M059J (cell line): Measurements from ENCODE around the gene ACADVL. TPM values are rescaled to one million over a fixed set of nuclear protein-coding genes. Genes with fewer than 3 reads are reported as not detected.

Experiments
- DNase-seq: peaks from one replicate; pipeline ENCODE4 v3.0.0-alpha.2; 2012; ENCODE audit warnings: low read depth
- total RNA-seq: library from RNA; depleted of rRNA; stranded (reverse); fragments of >200 nt; shearing (Covaris generic); gene quantifications from 2 replicates; pipeline ENCODE4 v1.2.3, GENCODE V29; 2014

ACADVL gene
- total RNA-seq, 1 experiment from 2014 or later, result 491 TPM

DNA sequence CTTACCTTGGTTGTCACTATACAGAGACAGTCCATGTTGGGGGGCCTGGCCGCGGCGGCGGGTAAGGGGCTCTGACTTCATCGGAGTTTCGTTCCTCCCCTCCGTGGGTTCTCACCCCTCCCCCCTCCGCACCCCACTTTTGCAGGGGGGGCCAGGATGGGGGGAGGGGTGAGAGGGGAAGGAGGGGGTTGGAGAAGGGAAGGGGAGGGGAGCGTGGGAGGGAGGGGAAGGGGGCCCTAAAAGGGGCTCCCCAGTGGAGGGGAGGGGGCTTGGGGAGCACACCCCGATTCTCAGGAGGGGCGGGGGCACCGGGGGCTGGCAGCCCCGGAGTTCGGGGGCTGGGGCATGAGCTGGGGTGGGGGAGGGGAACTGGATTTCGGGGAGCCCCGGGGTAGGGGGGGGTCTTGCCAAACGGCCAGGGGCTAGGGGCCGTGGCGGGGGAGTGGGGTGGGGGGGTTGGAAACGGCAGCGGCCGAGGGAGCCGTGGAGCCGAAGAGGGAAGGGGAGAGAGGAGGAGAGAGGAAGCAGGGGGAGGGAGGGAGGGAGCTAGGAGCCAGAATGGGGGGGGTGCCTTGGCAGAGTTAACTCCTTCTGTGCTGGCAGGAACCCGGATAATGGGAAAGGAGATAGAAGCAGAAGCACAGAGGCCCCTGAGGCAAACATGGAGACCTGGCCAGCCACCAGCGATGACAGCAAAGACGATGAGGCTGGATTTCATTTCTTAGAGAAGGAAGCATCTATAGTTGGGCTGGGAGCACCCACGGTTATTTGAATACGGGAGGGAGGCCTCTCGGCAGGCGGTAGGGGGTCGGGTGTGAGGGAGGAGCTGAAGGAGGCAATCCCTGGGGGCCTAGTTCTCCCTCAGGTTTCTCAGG is 2.4 kb upstream of the ACADVL start:
- peak; percentile 54 for DNase-seq

- DNase-seq, result no peak
Observed at GRCh38 chr17:7218166-7218565, 1.6 kb upstream of the ACADVL start.

DNA sequence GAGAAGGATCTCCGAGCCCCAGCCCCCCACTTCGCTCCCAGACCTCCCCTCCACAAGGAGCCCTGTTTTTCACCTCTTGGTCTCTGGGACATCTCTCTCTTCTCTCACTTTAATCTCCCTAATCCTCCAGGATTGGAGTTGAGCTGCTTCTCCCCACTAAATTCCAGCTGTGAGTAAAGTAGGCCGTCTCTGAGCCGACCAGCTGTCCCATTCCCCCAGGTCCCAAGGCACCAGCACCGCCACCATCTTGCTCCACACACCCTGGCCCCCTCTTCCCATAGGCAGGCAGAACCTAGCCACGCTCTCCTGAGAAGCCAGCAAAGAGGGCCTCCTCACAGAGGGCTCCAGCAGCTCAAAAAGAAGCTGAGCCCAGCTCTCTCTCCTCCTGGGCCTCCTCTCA is 980 bp upstream of the ACADVL start:
- no peak for DNase-seq

GRCh38 chr17:7219229-7219811 is 418 bp upstream of the ACADVL start:
- no peak for DNase-seq

- DNase-seq, result peak; percentile 64
Observed at GRCh38 chr17:7220593-7221277, 997 bp downstream of the ACADVL start.

DNA sequence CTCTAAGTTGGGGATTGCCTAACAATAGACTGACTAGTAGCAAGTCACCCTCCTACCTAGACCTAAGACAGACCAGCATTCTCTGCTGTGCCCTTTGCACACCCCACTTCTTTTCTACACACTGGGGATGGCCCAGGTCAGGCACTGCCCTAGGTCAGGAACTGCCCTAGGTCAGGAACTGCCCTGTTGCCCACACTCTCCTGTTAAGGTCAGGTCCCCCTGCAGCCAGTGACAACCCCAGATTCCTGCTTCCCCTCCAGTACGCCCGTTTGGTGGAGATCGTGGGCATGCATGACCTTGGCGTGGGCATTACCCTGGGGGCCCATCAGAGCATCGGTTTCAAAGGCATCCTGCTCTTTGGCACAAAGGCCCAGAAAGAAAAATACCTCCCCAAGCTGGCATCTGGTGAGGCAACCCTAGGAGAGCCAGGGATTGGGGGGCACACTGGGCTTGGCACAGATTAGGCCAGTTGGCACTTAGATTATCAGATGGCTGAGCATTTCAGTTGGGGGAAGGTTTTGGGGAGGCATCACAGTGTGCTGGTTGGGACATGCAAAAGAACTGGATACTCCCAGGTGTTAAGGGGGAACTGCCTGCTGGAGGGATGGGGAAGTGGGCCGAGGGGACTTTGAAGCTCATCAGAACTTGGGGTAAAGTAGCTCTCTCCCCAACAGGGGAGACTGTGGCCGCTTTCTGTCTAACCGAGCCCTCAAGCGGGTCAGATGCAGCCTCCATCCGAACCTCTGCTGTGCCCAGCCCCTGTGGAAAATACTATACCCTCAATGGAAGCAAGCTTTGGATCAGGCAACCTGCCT is 1.7 kb downstream of the ACADVL start:
- no peak for DNase-seq

GRCh38 chr17:7222093-7222971 is 2.6 kb downstream of the ACADVL start:
- DNase-seq, result no peak

DNA sequence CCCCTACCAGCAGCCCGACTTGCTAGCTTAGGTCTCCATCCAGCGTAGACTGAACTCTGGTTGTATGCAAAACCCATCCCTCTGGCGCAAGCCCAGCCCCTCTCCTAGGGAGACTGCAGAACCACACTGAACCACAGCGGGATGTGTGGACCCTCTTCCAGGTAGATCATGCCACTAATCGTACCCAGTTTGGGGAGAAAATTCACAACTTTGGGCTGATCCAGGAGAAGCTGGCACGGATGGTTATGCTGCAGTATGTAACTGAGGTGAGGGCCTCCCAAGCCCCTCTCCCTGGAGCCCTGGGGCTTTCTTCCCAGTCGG is 3.2 kb downstream of the ACADVL start:
- no peak for DNase-seq

- DNase-seq, result no peak
Observed at GRCh38 chr17:7223375-7223774, 3.6 kb downstream of the ACADVL start.

DNA sequence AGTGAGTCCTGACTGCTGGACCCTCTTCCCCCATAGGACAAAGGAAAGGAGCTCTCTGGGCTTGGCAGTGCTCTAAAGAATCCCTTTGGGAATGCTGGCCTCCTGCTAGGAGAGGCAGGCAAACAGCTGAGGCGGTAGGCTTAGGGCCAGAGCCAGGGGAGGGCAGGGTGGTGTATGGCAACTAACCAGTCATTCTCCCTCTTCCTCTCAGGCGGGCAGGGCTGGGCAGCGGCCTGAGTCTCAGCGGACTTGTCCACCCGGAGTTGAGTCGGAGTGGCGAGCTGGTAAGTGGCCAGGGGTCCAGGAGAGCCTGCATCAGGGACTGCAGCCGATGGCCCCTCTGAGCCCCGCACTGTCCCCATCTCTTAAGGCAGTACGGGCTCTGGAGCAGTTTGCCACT is 4.4 kb downstream of the ACADVL start:
- DNase-seq, result no peak

DNA sequence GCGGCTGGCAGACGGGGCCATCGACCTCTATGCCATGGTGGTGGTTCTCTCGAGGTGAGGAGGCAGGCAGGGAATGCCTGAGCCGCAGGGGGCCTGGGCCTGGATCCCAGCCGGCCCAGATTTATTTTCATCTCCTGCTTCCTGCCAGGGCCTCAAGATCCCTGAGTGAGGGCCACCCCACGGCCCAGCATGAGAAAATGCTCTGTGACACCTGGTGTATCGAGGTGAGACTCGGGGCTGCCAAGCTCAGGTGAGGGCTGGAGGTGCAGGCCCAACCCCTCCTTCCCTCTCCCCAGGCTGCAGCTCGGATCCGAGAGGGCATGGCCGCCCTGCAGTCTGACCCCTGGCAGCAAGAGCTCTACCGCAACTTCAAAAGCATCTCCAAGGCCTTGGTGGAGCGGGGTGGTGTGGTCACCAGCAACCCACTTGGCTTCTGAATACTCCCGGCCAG is 4.9 kb downstream of the ACADVL start:
- no peak for DNase-seq

DNA sequence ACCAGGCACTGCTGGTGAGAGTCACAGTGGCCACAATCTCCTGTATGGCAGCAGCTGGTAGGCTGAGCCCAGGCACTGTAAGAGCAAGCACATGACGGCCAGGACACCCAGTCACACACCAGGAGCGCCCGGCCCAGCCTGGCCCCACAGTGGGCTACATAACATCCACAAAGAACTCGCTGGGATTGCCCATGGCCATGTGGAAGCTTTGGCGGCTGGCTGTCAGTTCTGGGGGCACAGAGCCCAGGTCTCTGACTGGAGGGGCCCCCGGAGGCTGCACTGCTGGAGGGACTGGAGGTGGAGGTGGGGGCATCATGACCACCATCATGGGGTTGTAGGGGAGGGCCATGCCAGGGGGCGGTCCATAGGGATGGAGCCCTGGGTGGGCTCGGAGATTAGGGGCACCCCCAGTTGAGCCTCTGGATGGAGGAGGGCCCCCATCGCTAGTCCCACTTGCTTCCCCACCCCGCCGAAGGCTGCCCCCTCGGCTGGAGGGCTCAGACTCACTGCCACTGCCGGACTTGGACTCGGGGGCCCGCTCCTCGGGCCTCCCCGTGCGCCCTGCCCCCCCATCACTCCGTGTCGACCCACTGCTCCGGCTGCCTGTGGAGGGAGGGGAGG is 6.1 kb downstream of the ACADVL start:
- DNase-seq, result no peak

DNA sequence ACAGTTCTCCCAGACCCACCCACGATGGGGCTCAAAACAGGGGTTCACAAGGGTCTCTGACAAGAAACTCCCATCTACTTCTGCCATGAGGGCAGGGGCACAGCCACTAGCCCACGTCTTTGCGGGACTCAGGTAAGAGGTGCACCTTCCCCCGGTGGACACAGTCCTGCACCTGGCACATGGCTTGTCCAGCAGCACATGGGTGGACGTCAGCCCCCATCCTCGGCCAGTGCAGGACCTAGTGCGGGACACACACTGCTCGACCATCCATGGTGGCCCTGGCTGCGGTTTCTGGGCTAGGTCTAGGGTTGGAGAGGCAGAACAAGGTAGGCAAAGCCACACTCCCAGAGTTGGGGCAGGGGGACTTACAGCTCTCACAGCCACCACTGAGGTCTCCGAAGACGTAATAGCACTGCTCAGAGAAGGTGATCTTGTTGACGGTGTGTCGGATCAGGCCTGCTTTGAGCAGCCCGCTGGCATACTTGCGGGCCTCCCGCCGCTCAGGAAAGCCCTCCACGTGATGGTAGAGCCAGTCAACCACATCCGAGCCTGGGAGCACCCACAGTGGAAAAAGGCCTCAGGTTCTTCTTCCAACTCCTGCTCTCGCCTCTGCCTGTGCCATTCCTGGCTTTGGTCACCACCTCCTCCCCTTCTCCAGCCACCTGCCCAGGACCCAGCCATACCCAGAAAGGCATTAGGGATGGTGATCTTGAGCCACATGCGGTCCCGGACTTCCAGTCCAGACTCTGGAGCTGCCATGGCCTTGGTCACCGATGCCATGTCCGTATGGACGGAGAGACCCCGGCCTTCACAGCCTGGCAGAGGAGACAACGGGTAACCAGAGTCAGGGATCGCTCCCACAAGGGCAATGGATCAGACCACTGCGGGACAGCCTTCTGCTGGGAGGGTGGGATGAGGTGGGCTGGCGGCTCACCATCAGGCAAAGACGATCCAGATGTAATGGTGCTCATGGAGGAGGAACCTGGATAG is 7.3 kb downstream of the ACADVL start:
- no peak for DNase-seq

DNA sequence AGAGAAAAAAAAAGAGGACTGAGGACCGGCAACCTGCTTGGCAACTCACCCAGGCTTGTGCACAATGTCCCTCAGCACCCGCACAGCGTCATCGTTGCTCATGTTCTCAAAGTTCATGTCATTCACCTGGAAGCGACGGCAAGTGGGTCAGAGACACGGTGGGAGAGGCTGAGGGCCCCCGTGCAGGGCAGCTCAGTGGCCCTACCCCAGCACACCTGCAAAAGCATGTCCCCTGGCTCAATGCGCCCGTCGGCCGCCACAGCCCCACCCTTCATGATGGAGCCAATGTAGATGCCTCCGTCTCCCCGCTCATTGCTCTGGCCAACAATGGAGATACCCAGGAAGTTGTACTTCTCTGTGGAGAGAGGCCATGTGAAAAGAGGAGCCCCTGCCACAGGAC is 9.2 kb downstream of the ACADVL start:
- no peak for DNase-seq

- no peak for DNase-seq
Observed at GRCh38 chr17:7229504-7229903, 9.8 kb downstream of the ACADVL start.

DNA sequence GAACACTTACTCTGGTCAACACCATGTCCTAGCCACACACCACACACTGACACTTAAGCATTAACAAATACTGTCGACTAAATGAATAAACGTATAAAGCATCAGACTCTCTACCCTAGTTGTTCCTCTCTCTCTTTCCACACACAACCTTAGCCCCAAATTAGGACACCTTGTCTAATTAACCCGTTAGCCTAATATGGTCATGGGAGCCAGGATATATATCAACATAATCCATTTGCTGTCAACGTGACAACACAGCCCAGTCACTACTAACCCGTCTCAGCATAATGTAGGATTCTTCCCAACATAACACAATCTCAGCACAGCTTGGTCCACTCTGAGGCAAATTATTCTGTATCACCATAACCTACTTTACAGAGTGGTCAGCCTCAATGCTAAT is 12.4 kb downstream of the ACADVL start:
- no peak for DNase-seq

DNA sequence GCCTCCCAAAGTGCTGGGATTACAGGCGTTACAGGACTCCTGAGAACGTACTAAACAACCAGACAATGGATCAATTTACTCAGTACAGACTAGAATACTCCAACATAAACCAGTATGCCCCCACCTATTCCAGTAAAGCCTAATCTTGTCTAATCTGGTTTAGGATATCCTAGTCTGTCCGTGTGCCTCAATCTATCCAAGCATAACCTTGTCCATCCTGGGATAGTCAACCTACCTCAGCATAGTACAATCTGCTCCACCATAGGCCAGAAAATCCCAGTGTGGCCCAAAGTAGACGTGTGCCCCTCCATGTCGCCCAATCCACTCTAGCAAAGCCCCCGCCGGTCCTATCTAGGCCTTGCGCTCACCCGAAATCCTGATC is 14.0 kb downstream of the ACADVL start:
- no peak for DNase-seq

- peak; percentile 91 for DNase-seq
Observed at GRCh38 chr17:7234083-7234951, 14.6 kb downstream of the ACADVL start, which contains the start of gene DVL2. Gene DVL2 (minus strand): TSS chr17:7234517. CDS start chr17:7234262, 255 bp downstream.
